HT-29 (cell line): ENCODE measurements around the gene MGAT5B. TPM values are rescaled to one million over a fixed set of nuclear protein-coding genes. Genes with fewer than 3 reads are reported as not detected.

ENCODE experiments used
- total RNA-seq: library from RNA; depleted of rRNA; stranded (reverse); fragments of >200 nt; shearing (Covaris generic); gene quantifications from 2 replicates; pipeline ENCODE4 v1.2.3, GENCODE V29; 2014; rRNA removed

Gene MGAT5B
- total RNA-seq, 1 experiment from 2014 or later, result not detected

Other genes with a start within 250 kb of the MGAT5B start
- 5.3 and 9.6 TPM in 2 replicates for gene ST6GALNAC1, start 224.6 kb upstream of the MGAT5B start, total RNA-seq
- 0.23 and 0.99 TPM in 2 replicates for gene MXRA7, start 157.4 kb upstream of the MGAT5B start, total RNA-seq
- gene JMJD6, start 141.8 kb upstream of the MGAT5B start, total RNA-seq, result 28.0 and 34.0 TPM in 2 replicates
- 52.1 and 52.8 TPM in 2 replicates for gene METTL23, start 141.6 kb upstream of the MGAT5B start, total RNA-seq
- 1,245 and 1,410 TPM in 2 replicates for gene SRSF2, start 131.1 kb upstream of the MGAT5B start, total RNA-seq
- 21.5 and 24.9 TPM in 2 replicates for gene MFSD11, start 130.3 kb upstream of the MGAT5B start, total RNA-seq